Measurements from ENCODE around the gene SNX8. TPM values are rescaled to one million over a fixed set of nuclear protein-coding genes. Genes with fewer than 3 reads are reported as not detected.

The SNX8 gene
- total RNA-seq, 1 donor from 2014 or later = 25.9 TPM

- DNase-seq (ENCODE audit: low spot score) (no peak), ATAC-seq (no peak)
- intact Hi-C loops (cut with DNase I) = no loop called here
Observed at GRCh38 chr7:2217206-2217605, 97.0 kb downstream of the SNX8 start.

GRCh38 chr7:2215851-2216250 lies 98.4 kb downstream of the SNX8 start:
- no peak for ATAC-seq
- intact Hi-C loops (cut with DNase I) = no loop called here
- DNase-seq (ENCODE audit: low spot score) = no peak

GRCh38 chr7:2214636-2215035 lies 99.6 kb downstream of the SNX8 start:
- ATAC-seq (no peak), DNase-seq (ENCODE audit: low spot score) (no peak)
- intact Hi-C loops (cut with DNase I) = loop anchor here (5.0 kb wide), 1 partner anchor 632 kb away; no protein-coding TSS in a partner anchor

GRCh38 chr7:2213551-2214215 lies 100.6 kb downstream of the SNX8 start:
- intact Hi-C loops (cut with DNase I) = loop anchor here (5.0 kb wide), 1 partner anchor 631 kb away; no protein-coding TSS in a partner anchor
- no peak for DNase-seq (ENCODE audit: low spot score)

GRCh38 chr7:2212906-2213305 lies 101.3 kb downstream of the SNX8 start:
- intact Hi-C loops (cut with DNase I) = loop anchor here (5.0 kb wide), 1 partner anchor 631 kb away; no protein-coding TSS in a partner anchor
- ATAC-seq = no peak

More at GRCh38 chr7:2213551-2214215, 100.6 kb downstream of the SNX8 start:
- no peak for ATAC-seq

GRCh38 chr7:2211926-2212325 lies 102.3 kb downstream of the SNX8 start:
- no peak for DNase-seq (ENCODE audit: low spot score)
- no peak for ATAC-seq
- intact Hi-C loops (cut with DNase I) = loop anchor here (5.0 kb wide), 1 partner anchor 630 kb away; no protein-coding TSS in a partner anchor

More at GRCh38 chr7:2212906-2213305, 101.3 kb downstream of the SNX8 start:
- no peak for DNase-seq (ENCODE audit: low spot score)

GRCh38 chr7:2211259-2211880 lies 102.9 kb downstream of the SNX8 start:
- ATAC-seq (no peak), DNase-seq (ENCODE audit: low spot score) (no peak)
- intact Hi-C loops (cut with DNase I) = loop anchor here (5.0 kb wide), 1 partner anchor 629 kb away; no protein-coding TSS in a partner anchor

GRCh38 chr7:2210551-2211258 lies 103.5 kb downstream of the SNX8 start:
- no peak for ATAC-seq
- no peak for DNase-seq (ENCODE audit: low spot score)
- intact Hi-C loops (cut with DNase I) = loop anchor here (5.0 kb wide), 1 partner anchor 628 kb away; no protein-coding TSS in a partner anchor

- intact Hi-C loops (cut with DNase I) = loop anchor here (5.0 kb wide), 1 partner anchor 628 kb away; no protein-coding TSS in a partner anchor
- no peak for DNase-seq (ENCODE audit: low spot score)
- ATAC-seq = no peak
Observed at GRCh38 chr7:2209961-2210323, 104.3 kb downstream of the SNX8 start.

GRCh38 chr7:2209146-2209960 lies 104.9 kb downstream of the SNX8 start:
- DNase-seq (ENCODE audit: low spot score) (peak; percentile 88), ATAC-seq (peak; percentile 91)
- intact Hi-C loops (cut with DNase I) = no loop called here

GRCh38 chr7:2208712-2209111 lies 105.5 kb downstream of the SNX8 start:
- no peak for ATAC-seq
- intact Hi-C loops (cut with DNase I) = no loop called here
- no peak for DNase-seq (ENCODE audit: low spot score)

- DNase-seq (ENCODE audit: low spot score) (peak; percentile 45), ATAC-seq (no peak)
- intact Hi-C loops (cut with DNase I) = no loop called here
Observed at GRCh38 chr7:2205036-2205780, 109.0 kb downstream of the SNX8 start.

- intact Hi-C loops (cut with DNase I) = no loop called here
- DNase-seq (ENCODE audit: low spot score) (peak; percentile 42), ATAC-seq (no peak)
Observed at GRCh38 chr7:2204446-2204845, 109.8 kb downstream of the SNX8 start.

- DNase-seq (ENCODE audit: low spot score) (peak; percentile 44), ATAC-seq (peak; percentile 40)
- intact Hi-C loops (cut with DNase I) = no loop called here
Observed at GRCh38 chr7:2203766-2204300, 110.4 kb downstream of the SNX8 start.

GRCh38 chr7:2202901-2203765 lies 111.1 kb downstream of the SNX8 start:
- ATAC-seq (no peak), DNase-seq (ENCODE audit: low spot score) (peak; percentile 57)
- intact Hi-C loops (cut with DNase I) = no loop called here

GRCh38 chr7:2202361-2202761 lies 111.9 kb downstream of the SNX8 start:
- intact Hi-C loops (cut with DNase I) = no loop called here
- ATAC-seq (no peak), DNase-seq (ENCODE audit: low spot score) (peak; percentile 46)
